Measurements from ENCODE around the gene SQOR. TPM values are rescaled to one million over a fixed set of nuclear protein-coding genes. Genes with fewer than 3 reads are reported as not detected.

Gene SQOR
- total RNA-seq, 1 experiment from 2014 or later = 17.6 TPM

DNA sequence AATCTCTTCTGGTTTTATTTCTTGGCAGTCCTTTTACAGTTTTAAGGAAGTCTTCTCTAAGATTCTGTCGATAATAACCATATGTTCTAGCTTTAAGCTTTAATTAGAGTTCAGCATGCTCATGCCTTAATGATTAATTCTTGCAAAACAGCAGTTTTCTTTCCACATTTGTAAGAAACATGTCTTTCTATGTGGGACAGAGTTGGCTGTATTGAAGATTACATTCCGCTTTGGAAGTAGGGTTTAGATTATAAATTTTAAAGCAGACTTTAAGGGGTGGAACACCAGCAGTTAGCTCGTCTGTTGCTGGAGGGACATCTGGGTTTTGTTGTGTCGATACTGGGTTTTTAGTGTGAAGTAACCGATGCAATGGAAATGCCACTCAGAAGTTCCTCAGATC is 35.3 kb downstream of the SQOR start:
- no TSS peak for BruUV-seq (replicated peaks)
- no peak overlapping the region for H3K27ac ChIP-seq (ENCODE audit: low read depth, low read length)
- no peak overlapping the region for H3K9ac ChIP-seq (ENCODE audit: low read length)
- intact Hi-C loops (cut with micrococcal nuclease) = no loop called here
- H3K4me2 ChIP-seq (ENCODE audit: low read length) = no peak overlapping the region
- no peaks in the 10 kb centered on the region for H3K27me3 ChIP-seq (ENCODE audit: insufficient read depth, low read length)
- H3K36me3 ChIP-seq (ENCODE audit: control insufficient read depth in 1 of 2, insufficient read depth in 2 of 2, low read length in 2 of 2) = no peaks in the 10 kb centered on the region
- no peaks in the 10 kb centered on the region for H3K9me3 ChIP-seq (ENCODE audit: control insufficient read depth in 1 of 2, insufficient read depth in 1 of 2, low read depth in 1 of 2, low read length in 2 of 2)
- no peak overlapping the region for H2AFZ ChIP-seq (ENCODE audit: low read depth, low read length, poor library complexity, severe bottlenecking)
- ATAC-seq (no peak), DNase-seq (ENCODE audit: low read depth, low spot score) (no peak)
- CTCF ChIA-PET = interaction anchor here (1.5 kb wide), 1 partner anchor 10 kb away, joined by 3 read pairs; no protein-coding TSS in a partner anchor
- POLR2A ChIA-PET = no interaction called here
- no peaks in the 10 kb centered on the region for H3K79me2 ChIP-seq (ENCODE audit: insufficient read depth, low read length)
- H4K20me1 ChIP-seq (ENCODE audit: insufficient read depth) = no peaks in the 10 kb centered on the region
- H3K9me2 ChIP-seq (ENCODE audit: insufficient read depth) = no peaks in the 10 kb centered on the region
- TF ChIP-seq ELF1 (IDR thresholded peaks at IDR 0.05; ENCODE audit: borderline replicate concordance, low read depth) (no peak), TCF7L2 (IDR thresholded peaks at IDR 0.05; ENCODE audit: borderline replicate concordance, extremely low read depth, insufficient read depth, insufficient read length) (no peak), SRF (IDR thresholded peaks at IDR 0.05; ENCODE audit: low read depth) (no peak), POLR2A (IDR thresholded peaks at IDR 0.05; ENCODE audit: borderline replicate concordance, extremely low read depth, insufficient read depth, insufficient read length) (no peak), CBX3 (IDR thresholded peaks at IDR 0.05; ENCODE audit: low read depth) (no peak), ZFX (IDR thresholded peaks at IDR 0.05) (no peak), CEBPB (IDR thresholded peaks at IDR 0.05; ENCODE audit: low read depth) (no peak), SIN3A (IDR thresholded peaks at IDR 0.05; ENCODE audit: low read depth) (no peak), FOSL1 (IDR thresholded peaks at IDR 0.05; ENCODE audit: low read depth) (no peak), JUND (IDR thresholded peaks at IDR 0.05) (no peak), RAD21 (IDR thresholded peaks at IDR 0.05; ENCODE audit: low read depth) (no peak), EZH2 (IDR thresholded peaks at IDR 0.05) (no peak), POLR2AphosphoS5 (IDR thresholded peaks at IDR 0.05; ENCODE audit: low read depth, low read length) (no peak), EZH2phosphoT487 (IDR thresholded peaks at IDR 0.05; ENCODE audit: borderline replicate concordance) (no peak)
- TF ChIP-seq, protein P1, sequence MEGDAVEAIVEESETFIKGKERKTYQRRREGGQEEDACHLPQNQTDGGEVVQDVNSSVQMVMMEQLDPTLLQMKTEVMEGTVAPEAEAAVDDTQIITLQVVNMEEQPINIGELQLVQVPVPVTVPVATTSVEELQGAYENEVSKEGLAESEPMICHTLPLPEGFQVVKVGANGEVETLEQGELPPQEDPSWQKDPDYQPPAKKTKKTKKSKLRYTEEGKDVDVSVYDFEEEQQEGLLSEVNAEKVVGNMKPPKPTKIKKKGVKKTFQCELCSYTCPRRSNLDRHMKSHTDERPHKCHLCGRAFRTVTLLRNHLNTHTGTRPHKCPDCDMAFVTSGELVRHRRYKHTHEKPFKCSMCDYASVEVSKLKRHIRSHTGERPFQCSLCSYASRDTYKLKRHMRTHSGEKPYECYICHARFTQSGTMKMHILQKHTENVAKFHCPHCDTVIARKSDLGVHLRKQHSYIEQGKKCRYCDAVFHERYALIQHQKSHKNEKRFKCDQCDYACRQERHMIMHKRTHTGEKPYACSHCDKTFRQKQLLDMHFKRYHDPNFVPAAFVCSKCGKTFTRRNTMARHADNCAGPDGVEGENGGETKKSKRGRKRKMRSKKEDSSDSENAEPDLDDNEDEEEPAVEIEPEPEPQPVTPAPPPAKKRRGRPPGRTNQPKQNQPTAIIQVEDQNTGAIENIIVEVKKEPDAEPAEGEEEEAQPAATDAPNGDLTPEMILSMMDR (IDR thresholded peaks at IDR 0.05 in 2 of 3, conservative IDR thresholded peaks at IDR 0.05 in 1 of 3; ENCODE audit: borderline replicate concordance in 1 of 3, insufficient read depth in 1 of 3, low read depth in 2 of 3, low read length in 2 of 3) = no peak
- TF ChIP-seq, protein P2, sequence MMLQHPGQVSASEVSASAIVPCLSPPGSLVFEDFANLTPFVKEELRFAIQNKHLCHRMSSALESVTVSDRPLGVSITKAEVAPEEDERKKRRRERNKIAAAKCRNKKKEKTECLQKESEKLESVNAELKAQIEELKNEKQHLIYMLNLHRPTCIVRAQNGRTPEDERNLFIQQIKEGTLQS (IDR thresholded peaks at IDR 0.05) = no peak
- RAD21 ChIA-PET (ENCODE audit: low non-redundant PET in 1 of 2, low total read pairs in 2 of 2, uncharacterized antibody in 2 of 2, unreplicated experiment in 2 of 2) = no interaction called here
- no peaks in the 10 kb centered on the region for H3K4me1 ChIP-seq (ENCODE audit: control insufficient read depth in 1 of 2, insufficient read depth in 2 of 2, low read length in 2 of 2)
- no peak overlapping the region for H3K4me3 ChIP-seq (replicated peaks in 1 of 2; ENCODE audit: low read depth in 1 of 2, low read length in 2 of 2)
